ENCODE data around the gene PDE10A. TPM values are rescaled to one million over a fixed set of nuclear protein-coding genes. Genes with fewer than 3 reads are reported as not detected.

Gene PDE10A
- total and polyA plus RNA-seq, 9 of the 15 experiments (the other 6 are each of a cell fraction or from before 2014, with no cell fraction given) = 0.04 TPM; not detected in 8

GRCh38 chr6:165704045-165704748, 41.2 kb upstream of the PDE10A start:
- WGBS (ENCODE audit: insufficient coverage, low coverage, missing lambda C conversion rate) = under 1% methylated on average over 9 of the region's 9 CpGs
- Histone ChIP-seq H3K36me3 (ENCODE audit: control insufficient read depth, insufficient read depth, low read length) (no peaks in the 10 kb centered on the region), H3K4me1 (replicated peaks in 1 of 2; ENCODE audit: control insufficient read depth in 2 of 2, insufficient read depth in 2 of 2, low read length in 2 of 2) (no peaks in the 10 kb centered on the region), H3K27ac (ENCODE audit: extremely low read depth, low read depth, low read length) (no peak overlapping the region), H2AFZ (ENCODE audit: low read depth, low read length) (no peak overlapping the region), H3K27me3 (ENCODE audit: control insufficient read depth in 2 of 2, insufficient read depth in 2 of 2, low read length in 2 of 2) (peaks cover 2 to 29% of the 10 kb centered on the region in 2 experiments; a peak in 3 of 5 replicates), H3K79me2 (ENCODE audit: control insufficient read depth, insufficient read depth, low read length) (no peaks in the 10 kb centered on the region), H4K20me1 (replicated peaks; ENCODE audit: control insufficient read depth, insufficient read depth, low read length) (0 out of 2 replicates have a peak, but pooled peaks cover 2% of the 10 kb centered on the region), H3K9me1 (ENCODE audit: control insufficient read depth, insufficient read depth, low read length) (no peaks in the 10 kb centered on the region), H3K4me2 (ENCODE audit: insufficient read depth, low read length) (no peak overlapping the region), H3K4me3 (no peak overlapping the region), H3K9me3 (replicated peaks; ENCODE audit: control insufficient read depth, insufficient read depth, low read depth, low read length) (no peaks in the 10 kb centered on the region), H3K9ac (ENCODE audit: insufficient read depth in 1 of 2, low read depth in 2 of 2, low read length in 2 of 2) (no peak overlapping the region)
- FAIRE-seq (no peak), ATAC-seq (no peak), DNase-seq (ENCODE audit: extremely low read depth in 1 of 4, low spot score in 3 of 4) (no peak)
- intact Hi-C loops (cut with micrococcal nuclease) (no loop called here), in situ Hi-C loops (cut with MboI) (no loop called here)
- ChIA-PET POLR2A (no interaction called here), CTCF (ENCODE audit: low intra/inter-chr PET ratio) (no interaction called here)
- BruUV-seq (replicated peaks) = no TSS peak
- TF ChIP-seq CREB3L1 (IDR thresholded peaks at IDR 0.05; ENCODE audit: borderline replicate concordance, low read depth) (no peak), CBFA2T3 (IDR thresholded peaks at IDR 0.05) (no peak), ZNF134 (CRISPR knock-in tag; conservative IDR thresholded peaks at IDR 0.05) (no peak), MYC (IDR thresholded peaks at IDR 0.05; ENCODE audit: low read depth, low read length) (no peak), MYC (CRISPR knock-in tag; IDR thresholded peaks at IDR 0.05; ENCODE audit: borderline replicate concordance, low read depth) (no peak), ZNF561 (CRISPR knock-in tag; conservative IDR thresholded peaks at IDR 0.05) (no peak), ERF (CRISPR knock-in tag; IDR thresholded peaks at IDR 0.05) (no peak), FOXA3 (CRISPR knock-in tag; conservative IDR thresholded peaks at IDR 0.05 in 1 of 2, IDR thresholded peaks at IDR 0.05 in 1 of 2) (no peak), CHAMP1 (IDR thresholded peaks at IDR 0.05) (no peak), KDM5B (IDR thresholded peaks at IDR 0.05; ENCODE audit: insufficient replicate concordance, low read depth, low read length) (no peak), SLC30A9 (CRISPR knock-in tag; IDR thresholded peaks at IDR 0.05) (no peak), E4F1 (CRISPR knock-in tag; IDR thresholded peaks at IDR 0.05; ENCODE audit: borderline replicate concordance) (no peak), BRD4 (IDR thresholded peaks at IDR 0.05) (no peak), DACH1 (IDR thresholded peaks at IDR 0.05; ENCODE audit: partially characterized antibody) (no peak), BDP1 (IDR thresholded peaks at IDR 0.05; ENCODE audit: insufficient read depth, insufficient read length) (no peak)
